ENCODE data around the gene TNS4. TPM values are rescaled to one million over a fixed set of nuclear protein-coding genes. Genes with fewer than 3 reads are reported as not detected.

The TNS4 gene
- total and polyA plus RNA-seq, 9 of the 15 experiments (the other 6 are each of a cell fraction or from before 2014, with no cell fraction given): 0.04 to 0.73 (median 0.24) TPM; not detected in 1

DNA sequence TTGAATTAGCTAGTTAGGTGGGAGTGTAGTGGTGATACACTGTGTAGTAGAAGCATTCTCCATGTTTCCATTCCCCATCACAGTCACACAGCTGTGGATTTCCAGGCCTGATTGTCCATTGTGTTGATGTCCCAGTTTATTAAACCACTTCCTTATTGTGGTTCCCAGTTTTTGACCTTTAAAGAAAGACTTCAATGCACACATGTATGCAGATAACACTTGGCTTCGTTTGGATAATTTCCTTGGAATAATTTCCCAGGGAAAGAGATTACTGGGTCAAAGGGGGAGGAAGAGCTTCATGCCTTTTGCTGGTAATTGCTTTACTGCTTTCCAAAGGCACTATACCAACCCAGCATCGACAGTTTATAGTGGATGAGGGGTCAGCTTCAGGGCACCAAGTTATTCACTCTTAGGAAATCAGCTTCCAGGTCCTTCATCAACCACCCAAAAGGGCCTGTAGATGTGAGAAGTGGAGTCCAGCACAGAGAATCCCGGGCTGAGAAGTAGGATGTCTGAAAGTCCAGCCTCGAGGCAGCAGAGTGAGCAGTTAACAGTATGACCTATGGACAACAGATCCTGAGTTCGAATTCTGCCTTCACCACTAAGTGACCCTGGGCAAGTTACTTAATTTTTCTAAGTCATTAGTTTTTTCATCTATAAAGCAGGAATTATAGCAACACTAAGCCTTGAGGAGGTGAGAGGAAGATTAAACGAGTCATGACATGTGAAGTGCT is 31.3 kb upstream of the TNS4 start (continued):
- TF ChIP-seq, protein P1, sequence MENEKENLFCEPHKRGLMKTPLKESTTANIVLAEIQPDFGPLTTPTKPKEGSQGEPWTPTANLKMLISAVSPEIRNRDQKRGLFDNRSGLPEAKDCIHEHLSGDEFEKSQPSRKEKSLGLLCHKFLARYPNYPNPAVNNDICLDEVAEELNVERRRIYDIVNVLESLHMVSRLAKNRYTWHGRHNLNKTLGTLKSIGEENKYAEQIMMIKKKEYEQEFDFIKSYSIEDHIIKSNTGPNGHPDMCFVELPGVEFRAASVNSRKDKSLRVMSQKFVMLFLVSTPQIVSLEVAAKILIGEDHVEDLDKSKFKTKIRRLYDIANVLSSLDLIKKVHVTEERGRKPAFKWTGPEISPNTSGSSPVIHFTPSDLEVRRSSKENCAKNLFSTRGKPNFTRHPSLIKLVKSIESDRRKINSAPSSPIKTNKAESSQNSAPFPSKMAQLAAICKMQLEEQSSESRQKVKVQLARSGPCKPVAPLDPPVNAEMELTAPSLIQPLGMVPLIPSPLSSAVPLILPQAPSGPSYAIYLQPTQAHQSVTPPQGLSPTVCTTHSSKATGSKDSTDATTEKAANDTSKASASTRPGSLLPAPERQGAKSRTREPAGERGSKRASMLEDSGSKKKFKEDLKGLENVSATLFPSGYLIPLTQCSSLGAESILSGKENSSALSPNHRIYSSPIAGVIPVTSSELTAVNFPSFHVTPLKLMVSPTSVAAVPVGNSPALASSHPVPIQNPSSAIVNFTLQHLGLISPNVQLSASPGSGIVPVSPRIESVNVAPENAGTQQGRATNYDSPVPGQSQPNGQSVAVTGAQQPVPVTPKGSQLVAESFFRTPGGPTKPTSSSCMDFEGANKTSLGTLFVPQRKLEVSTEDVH (IDR thresholded peaks at IDR 0.05; ENCODE audit: low read depth, partially characterized antibody): no peak
- TF ChIP-seq FOSL1 (tag; conservative IDR thresholded peaks at IDR 0.05) (0 out of 2 replicates have a peak, but pooled peaks have one; percentile 13), RBM25 (IDR thresholded peaks at IDR 0.05; ENCODE audit: low read depth, low read length, severe bottlenecking) (peak; percentile 68), FOXM1 (IDR thresholded peaks at IDR 0.05; ENCODE audit: low read depth) (no peak), FOXM1 (CRISPR knock-in tag; IDR thresholded peaks at IDR 0.05; ENCODE audit: low read depth) (no peak), CXXC5 (CRISPR knock-in tag; IDR thresholded peaks at IDR 0.05) (no peak), PHB2 (IDR thresholded peaks at IDR 0.05; ENCODE audit: low read depth) (no peak), ZNF444 (CRISPR knock-in tag; IDR thresholded peaks at IDR 0.05) (no peak), IRF2 (CRISPR knock-in tag; IDR thresholded peaks at IDR 0.05) (no peak), POU5F1 (IDR thresholded peaks at IDR 0.05; ENCODE audit: borderline replicate concordance, low read depth, low read length, partially characterized antibody) (no peak), ARID1B (IDR thresholded peaks at IDR 0.05) (no peak), XRCC3 (IDR thresholded peaks at IDR 0.05) (no peak), EHMT2 (IDR thresholded peaks at IDR 0.05) (no peak)
- TF ChIP-seq, protein P2, sequence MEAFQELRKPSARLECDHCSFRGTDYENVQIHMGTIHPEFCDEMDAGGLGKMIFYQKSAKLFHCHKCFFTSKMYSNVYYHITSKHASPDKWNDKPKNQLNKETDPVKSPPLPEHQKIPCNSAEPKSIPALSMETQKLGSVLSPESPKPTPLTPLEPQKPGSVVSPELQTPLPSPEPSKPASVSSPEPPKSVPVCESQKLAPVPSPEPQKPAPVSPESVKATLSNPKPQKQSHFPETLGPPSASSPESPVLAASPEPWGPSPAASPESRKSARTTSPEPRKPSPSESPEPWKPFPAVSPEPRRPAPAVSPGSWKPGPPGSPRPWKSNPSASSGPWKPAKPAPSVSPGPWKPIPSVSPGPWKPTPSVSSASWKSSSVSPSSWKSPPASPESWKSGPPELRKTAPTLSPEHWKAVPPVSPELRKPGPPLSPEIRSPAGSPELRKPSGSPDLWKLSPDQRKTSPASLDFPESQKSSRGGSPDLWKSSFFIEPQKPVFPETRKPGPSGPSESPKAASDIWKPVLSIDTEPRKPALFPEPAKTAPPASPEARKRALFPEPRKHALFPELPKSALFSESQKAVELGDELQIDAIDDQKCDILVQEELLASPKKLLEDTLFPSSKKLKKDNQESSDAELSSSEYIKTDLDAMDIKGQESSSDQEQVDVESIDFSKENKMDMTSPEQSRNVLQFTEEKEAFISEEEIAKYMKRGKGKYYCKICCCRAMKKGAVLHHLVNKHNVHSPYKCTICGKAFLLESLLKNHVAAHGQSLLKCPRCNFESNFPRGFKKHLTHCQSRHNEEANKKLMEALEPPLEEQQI (IDR thresholded peaks at IDR 0.05): no peak
- TF ChIP-seq, protein P3, sequence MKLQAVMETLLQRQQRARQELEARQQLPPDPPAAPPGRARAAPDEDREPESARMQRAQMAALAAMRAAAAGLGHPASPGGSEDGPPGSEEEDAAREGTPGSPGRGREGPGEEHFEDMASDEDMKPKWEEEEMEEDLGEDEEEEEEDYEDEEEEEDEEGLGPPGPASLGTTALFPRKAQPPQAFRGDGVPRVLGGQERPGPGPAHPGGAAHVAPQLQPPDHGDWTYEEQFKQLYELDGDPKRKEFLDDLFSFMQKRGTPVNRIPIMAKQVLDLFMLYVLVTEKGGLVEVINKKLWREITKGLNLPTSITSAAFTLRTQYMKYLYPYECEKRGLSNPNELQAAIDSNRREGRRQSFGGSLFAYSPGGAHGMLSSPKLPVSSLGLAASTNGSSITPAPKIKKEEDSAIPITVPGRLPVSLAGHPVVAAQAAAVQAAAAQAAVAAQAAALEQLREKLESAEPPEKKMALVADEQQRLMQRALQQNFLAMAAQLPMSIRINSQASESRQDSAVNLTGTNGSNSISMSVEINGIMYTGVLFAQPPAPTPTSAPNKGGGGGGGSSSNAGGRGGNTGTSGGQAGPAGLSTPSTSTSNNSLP (IDR thresholded peaks at IDR 0.05; ENCODE audit: borderline replicate concordance, low read depth, low read length): no peak
- TF ChIP-seq, protein P4, sequence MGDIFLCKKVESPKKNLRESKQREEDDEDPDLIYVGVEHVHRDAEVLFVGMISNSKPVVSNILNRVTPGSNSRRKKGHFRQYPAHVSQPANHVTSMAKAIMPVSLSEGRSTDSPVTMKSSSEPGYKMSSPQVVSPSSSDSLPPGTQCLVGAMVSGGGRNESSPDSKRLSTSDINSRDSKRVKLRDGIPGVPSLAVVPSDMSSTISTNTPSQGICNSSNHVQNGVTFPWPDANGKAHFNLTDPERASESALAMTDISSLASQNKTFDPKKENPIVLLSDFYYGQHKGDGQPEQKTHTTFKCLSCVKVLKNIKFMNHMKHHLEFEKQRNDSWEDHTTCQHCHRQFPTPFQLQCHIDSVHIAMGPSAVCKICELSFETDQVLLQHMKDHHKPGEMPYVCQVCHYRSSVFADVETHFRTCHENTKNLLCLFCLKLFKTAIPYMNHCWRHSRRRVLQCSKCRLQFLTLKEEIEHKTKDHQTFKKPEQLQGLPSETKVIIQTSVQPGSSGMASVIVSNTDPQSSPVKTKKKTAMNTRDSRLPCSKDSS (IDR thresholded peaks at IDR 0.05; ENCODE audit: low read depth, partially characterized antibody): no peak

Measured in K562 (cell line).